ENCODE data around the gene DYNC1H1.
"Not testable (repeated sequence)": the region's sequence is repeated elsewhere in the genome, so short reads cannot be mapped to it uniquely, and the experiment has no call there.

Gene DYNC1H1

GRCh38 chr14:102074415-102074964 is 110.1 kb downstream of the DYNC1H1 start:
- no peak for FAIRE-seq

GRCh38 chr14:102075155-102075554 is 110.8 kb downstream of the DYNC1H1 start:
- no peak for FAIRE-seq

- FAIRE-seq, result no peak
These were observed 113.0 kb downstream of the DYNC1H1 start for GRCh38 chr14:102077382-102077709.

GRCh38 chr14:102078361-102078791 is 114.0 kb downstream of the DYNC1H1 start:
- FAIRE-seq, result not testable (repeated sequence)

GRCh38 chr14:102078831-102079699 is 114.7 kb downstream of the DYNC1H1 start:
- no peak for FAIRE-seq

- no peak for FAIRE-seq
These were observed 115.3 kb downstream of the DYNC1H1 start for GRCh38 chr14:102079700-102079979.

GRCh38 chr14:102080183-102081080 is 116.1 kb downstream of the DYNC1H1 start:
- no peak for FAIRE-seq

- FAIRE-seq, result no peak
These were observed 117.1 kb downstream of the DYNC1H1 start for GRCh38 chr14:102081231-102082080.

- not testable (repeated sequence) for FAIRE-seq
These were observed 120.1 kb downstream of the DYNC1H1 start for GRCh38 chr14:102084522-102084921.

- FAIRE-seq, result no peak
These were observed 120.6 kb downstream of the DYNC1H1 start for GRCh38 chr14:102084931-102085330.

- no peak for FAIRE-seq
These were observed 121.1 kb downstream of the DYNC1H1 start for GRCh38 chr14:102085488-102085887.

- no peak for FAIRE-seq
These were observed 121.8 kb downstream of the DYNC1H1 start for GRCh38 chr14:102085948-102086708.

- no peak for FAIRE-seq
These were observed 122.3 kb downstream of the DYNC1H1 start for GRCh38 chr14:102086709-102086971.

- FAIRE-seq, result no peak
These were observed 122.8 kb downstream of the DYNC1H1 start, which contains the start of gene HSP90AA1 for GRCh38 chr14:102086972-102087761. Gene HSP90AA1, minus strand, starts transcription at chr14:102087044. Its CDS starts 666 bp downstream, at chr14:102086378.

- no peak for FAIRE-seq
These were observed 123.3 kb downstream of the DYNC1H1 start for GRCh38 chr14:102087762-102088011.

- FAIRE-seq, result no peak
These were observed 123.8 kb downstream of the DYNC1H1 start for GRCh38 chr14:102088012-102088792.

GRCh38 chr14:102089621-102090343 is 125.4 kb downstream of the DYNC1H1 start:
- no peak for FAIRE-seq

- FAIRE-seq, result no peak
These were observed 126.3 kb downstream of the DYNC1H1 start for GRCh38 chr14:102090713-102091112.

- FAIRE-seq, result no peak
These were observed 128.4 kb downstream of the DYNC1H1 start for GRCh38 chr14:102092806-102093205.

GRCh38 chr14:102094101-102094500 is 129.7 kb downstream of the DYNC1H1 start:
- FAIRE-seq, result no peak

Measured in G401.6 (cell line).